ENCODE data around the gene PBOV1. TPM values are rescaled to one million over a fixed set of nuclear protein-coding genes. Genes with fewer than 3 reads are reported as not detected.

Gene PBOV1
- total and polyA plus RNA-seq, 11 donors = not detected

DNA sequence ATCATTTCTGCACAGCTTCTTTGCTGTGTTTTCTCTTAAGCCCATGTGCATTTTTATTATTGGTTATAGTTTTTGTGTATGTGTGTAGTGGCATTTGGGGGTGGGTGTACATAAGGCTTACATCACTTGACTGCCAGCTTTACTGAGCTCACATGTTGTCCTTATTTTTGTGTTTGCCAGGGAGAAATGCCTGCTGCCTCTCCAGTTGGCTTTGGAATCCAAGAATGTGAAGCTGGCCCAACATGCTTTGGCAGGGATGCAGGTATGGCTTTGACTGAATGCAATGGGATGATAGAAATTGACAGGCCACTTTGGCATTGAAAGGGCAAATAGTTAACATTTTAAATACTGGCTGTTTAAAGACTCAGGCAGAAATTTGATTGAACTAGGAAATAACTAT lies 11.4 kb downstream of the PBOV1 start:
- intact Hi-C loops (cut with DNase I) = no loop called here
- no peaks in the 10 kb centered on the region for H3K36me3 ChIP-seq
- no peaks in the 10 kb centered on the region for H3K27me3 ChIP-seq
- H3K27ac ChIP-seq = peak overlapping the region in 2 of 12 donors; percentile 44 to 55
- TF ChIP-seq, protein P1, sequence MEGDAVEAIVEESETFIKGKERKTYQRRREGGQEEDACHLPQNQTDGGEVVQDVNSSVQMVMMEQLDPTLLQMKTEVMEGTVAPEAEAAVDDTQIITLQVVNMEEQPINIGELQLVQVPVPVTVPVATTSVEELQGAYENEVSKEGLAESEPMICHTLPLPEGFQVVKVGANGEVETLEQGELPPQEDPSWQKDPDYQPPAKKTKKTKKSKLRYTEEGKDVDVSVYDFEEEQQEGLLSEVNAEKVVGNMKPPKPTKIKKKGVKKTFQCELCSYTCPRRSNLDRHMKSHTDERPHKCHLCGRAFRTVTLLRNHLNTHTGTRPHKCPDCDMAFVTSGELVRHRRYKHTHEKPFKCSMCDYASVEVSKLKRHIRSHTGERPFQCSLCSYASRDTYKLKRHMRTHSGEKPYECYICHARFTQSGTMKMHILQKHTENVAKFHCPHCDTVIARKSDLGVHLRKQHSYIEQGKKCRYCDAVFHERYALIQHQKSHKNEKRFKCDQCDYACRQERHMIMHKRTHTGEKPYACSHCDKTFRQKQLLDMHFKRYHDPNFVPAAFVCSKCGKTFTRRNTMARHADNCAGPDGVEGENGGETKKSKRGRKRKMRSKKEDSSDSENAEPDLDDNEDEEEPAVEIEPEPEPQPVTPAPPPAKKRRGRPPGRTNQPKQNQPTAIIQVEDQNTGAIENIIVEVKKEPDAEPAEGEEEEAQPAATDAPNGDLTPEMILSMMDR (IDR thresholded peaks at IDR 0.05) = no peak
- TF ChIP-seq POLR2A (IDR thresholded peaks at IDR 0.05) = no peak
- H3K9me3 ChIP-seq = no peaks in the 10 kb centered on the region
- H3K4me3 ChIP-seq = no peak overlapping the region
- ATAC-seq (peak in 1 of 4 donors; percentile 53), DNase-seq (peak in 1 of 5 donors; percentile 26)
- H3K4me1 ChIP-seq = peaks cover 0 to 18% (median 1%) of the 10 kb centered on the region in 12 donors

DNA sequence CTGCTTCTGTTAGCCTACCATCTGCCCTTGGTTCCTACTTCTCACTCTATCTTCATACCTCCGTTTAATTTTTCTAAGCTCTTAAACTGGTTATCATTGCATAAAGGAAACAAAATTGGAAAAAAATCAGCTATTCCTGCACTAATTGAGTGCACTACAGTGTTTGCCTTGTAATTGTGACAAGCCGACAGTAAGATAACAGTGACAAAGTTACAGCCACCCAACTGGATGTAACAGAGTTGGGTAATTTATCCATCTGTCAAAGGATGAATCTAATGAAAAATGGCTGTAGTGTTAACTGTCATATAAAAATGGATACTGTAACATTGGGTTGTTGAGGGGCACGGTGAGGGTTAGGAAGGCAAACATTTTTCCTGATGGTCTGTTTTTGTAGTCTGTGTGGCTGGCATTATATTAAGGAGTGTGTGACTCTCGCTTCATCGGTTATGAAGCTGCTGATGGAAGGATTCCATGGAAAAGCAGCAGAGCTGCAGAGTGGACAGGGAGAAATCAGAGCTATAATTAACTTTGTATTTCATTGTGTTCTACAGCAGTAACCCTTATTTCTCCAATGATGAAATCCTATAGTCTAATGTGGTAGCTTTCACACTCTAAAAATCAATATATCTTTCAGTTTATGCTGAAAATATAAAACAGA lies 12.7 kb downstream of the PBOV1 start:
- ATAC-seq (peak; percentile 61 to 86 (median 72)), DNase-seq (no peak)
- H3K36me3 ChIP-seq = no peaks in the 10 kb centered on the region
- no peak overlapping the region for H3K4me3 ChIP-seq
- 43 to 54% (median 48%) methylated on average over 5 of the region's 5 CpGs for WGBS, 4 donors
- peak overlapping the region in 7 of 12 donors; percentile 9 to 60 (median 44) for H3K27ac ChIP-seq
- H3K9me3 ChIP-seq = no peaks in the 10 kb centered on the region
- no peaks in the 10 kb centered on the region for H3K27me3 ChIP-seq
- H3K4me1 ChIP-seq = peaks cover 0 to 18% (median 1%) of the 10 kb centered on the region in 12 donors
- intact Hi-C loops (cut with DNase I) = no loop called here
- TF ChIP-seq, protein P1 (IDR thresholded peaks at IDR 0.05) = no peak
- no peak for TF ChIP-seq POLR2A (IDR thresholded peaks at IDR 0.05)

DNA sequence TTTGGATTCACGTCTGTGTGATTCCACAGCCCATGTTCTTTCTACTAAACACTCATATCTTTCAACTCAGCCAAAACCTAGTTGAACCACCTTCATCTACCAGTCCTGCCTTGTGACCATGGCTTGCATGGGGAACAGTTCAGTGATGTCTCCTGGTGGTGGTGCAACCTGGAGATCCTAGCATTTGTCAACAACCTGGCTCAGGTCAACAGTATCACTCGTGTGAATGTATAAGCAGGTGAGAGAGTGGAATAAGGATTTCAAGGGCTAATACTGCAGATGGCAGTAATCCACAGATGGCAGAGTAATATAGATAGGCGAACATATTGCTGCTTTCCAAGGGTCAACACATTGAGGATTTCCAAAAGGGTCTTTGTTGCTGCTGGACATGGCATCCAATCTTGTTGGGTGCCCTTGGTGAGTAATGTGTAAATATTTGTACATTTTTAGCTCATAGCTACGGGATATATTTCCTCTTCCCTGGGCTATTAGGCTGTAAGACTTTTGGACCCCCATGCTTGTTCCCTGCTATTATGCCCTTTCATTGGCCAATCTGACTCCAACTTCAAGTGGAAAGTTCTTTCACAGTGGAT lies 13.4 kb downstream of the PBOV1 start:
- DNase-seq (no peak), ATAC-seq (no peak)
- TF ChIP-seq, protein P1 (IDR thresholded peaks at IDR 0.05) = no peak
- TF ChIP-seq POLR2A (IDR thresholded peaks at IDR 0.05) = no peak
- Histone ChIP-seq H3K4me1 (peaks cover 0 to 18% (median 1%) of the 10 kb centered on the region in 12 donors), H3K36me3 (no peaks in the 10 kb centered on the region), H3K9me3 (peaks cover 0 to 4% (median 0%) of the 10 kb centered on the region in 12 donors), H3K4me3 (no peak overlapping the region), H3K27me3 (no peaks in the 10 kb centered on the region), H3K27ac (peak overlapping the region in 1 of 12 donors; percentile 44)
- 84 to 94% (median 89%) methylated on average over 4 of the region's 4 CpGs for WGBS, 4 donors
- intact Hi-C loops (cut with DNase I) = no loop called here

DNA sequence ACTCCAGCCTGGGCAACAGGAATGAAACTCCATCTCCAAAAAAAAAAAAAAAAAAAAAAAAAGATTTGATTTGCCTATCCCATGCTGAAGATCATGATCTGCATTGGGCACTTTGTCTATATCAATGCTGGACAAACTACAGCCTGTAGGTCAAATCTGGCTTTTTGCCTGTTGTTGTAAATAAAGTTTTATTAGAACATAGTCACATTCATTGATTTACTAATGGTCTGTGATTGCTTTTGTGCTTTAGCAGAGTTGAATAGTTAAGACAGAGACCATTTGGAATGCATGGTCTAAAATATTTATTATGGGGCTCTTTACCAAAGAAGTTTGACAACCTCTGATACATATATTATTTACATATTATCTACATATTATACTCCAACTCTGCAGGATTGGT lies 14.0 kb downstream of the PBOV1 start:
- peaks cover 0 to 4% (median 0%) of the 10 kb centered on the region in 12 donors for H3K9me3 ChIP-seq
- intact Hi-C loops (cut with DNase I) = no loop called here
- H3K4me1 ChIP-seq = peaks cover 0 to 18% (median 1%) of the 10 kb centered on the region in 12 donors
- H3K36me3 ChIP-seq = no peaks in the 10 kb centered on the region
- ATAC-seq (no peak), DNase-seq (no peak)
- H3K27ac ChIP-seq = no peak overlapping the region
- TF ChIP-seq POLR2A (IDR thresholded peaks at IDR 0.05) = no peak
- TF ChIP-seq, protein P1 (IDR thresholded peaks at IDR 0.05) = no peak
- no peak overlapping the region for H3K4me3 ChIP-seq
- no peaks in the 10 kb centered on the region for H3K27me3 ChIP-seq

Data from heart left ventricle (tissue), 16 donors.